ENCODE results near the gene TRIOBP.
"Not testable (repeated sequence)": the region's sequence is repeated elsewhere in the genome, so short reads cannot be mapped to it uniquely, and the experiment has no call there.

The TRIOBP gene

GRCh38 chr22:37797874-37798500 is 101.1 kb downstream of the TRIOBP start:
- no peak overlapping the region for H3K4me3 ChIP-seq (ENCODE audit: low read depth, low read length)
- TF ChIP-seq, protein P1, sequence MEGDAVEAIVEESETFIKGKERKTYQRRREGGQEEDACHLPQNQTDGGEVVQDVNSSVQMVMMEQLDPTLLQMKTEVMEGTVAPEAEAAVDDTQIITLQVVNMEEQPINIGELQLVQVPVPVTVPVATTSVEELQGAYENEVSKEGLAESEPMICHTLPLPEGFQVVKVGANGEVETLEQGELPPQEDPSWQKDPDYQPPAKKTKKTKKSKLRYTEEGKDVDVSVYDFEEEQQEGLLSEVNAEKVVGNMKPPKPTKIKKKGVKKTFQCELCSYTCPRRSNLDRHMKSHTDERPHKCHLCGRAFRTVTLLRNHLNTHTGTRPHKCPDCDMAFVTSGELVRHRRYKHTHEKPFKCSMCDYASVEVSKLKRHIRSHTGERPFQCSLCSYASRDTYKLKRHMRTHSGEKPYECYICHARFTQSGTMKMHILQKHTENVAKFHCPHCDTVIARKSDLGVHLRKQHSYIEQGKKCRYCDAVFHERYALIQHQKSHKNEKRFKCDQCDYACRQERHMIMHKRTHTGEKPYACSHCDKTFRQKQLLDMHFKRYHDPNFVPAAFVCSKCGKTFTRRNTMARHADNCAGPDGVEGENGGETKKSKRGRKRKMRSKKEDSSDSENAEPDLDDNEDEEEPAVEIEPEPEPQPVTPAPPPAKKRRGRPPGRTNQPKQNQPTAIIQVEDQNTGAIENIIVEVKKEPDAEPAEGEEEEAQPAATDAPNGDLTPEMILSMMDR (IDR thresholded peaks at IDR 0.05; ENCODE audit: borderline replicate concordance, insufficient read depth, low read depth, low read length): no peak

- H3K4me3 ChIP-seq (ENCODE audit: low read depth, low read length): not testable (repeated sequence)
Observed at GRCh38 chr22:37799979-37800378, 103.1 kb downstream of the TRIOBP start.

DNA sequence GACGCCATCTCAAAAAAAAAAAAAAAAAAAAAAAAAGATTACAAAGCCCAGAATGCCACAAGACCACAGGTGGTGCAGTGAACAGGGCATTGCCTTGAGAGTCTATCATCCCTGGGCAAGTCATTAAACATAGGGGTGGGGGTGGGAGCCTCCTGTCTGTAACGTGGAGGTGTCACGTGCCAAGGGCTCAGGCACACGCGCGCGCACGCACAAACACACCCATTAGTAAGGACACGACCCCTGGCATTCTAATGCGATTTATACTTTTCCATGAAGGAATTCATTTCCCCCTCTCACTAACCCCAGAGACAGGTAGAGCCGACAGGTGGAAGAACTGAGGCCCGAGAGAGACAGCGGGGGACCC is 105.1 kb downstream of the TRIOBP start:
- TF ChIP-seq, protein P1 (IDR thresholded peaks at IDR 0.05; ENCODE audit: borderline replicate concordance, insufficient read depth, low read depth, low read length): no peak
- no peak overlapping the region for H3K4me3 ChIP-seq (ENCODE audit: low read depth, low read length)

- TF ChIP-seq, protein P1 (IDR thresholded peaks at IDR 0.05; ENCODE audit: borderline replicate concordance, insufficient read depth, low read depth, low read length): no peak
- H3K4me3 ChIP-seq (ENCODE audit: low read depth, low read length): peak overlapping the region; percentile 30
Observed at GRCh38 chr22:37802310-37803194, 105.7 kb downstream of the TRIOBP start.

DNA sequence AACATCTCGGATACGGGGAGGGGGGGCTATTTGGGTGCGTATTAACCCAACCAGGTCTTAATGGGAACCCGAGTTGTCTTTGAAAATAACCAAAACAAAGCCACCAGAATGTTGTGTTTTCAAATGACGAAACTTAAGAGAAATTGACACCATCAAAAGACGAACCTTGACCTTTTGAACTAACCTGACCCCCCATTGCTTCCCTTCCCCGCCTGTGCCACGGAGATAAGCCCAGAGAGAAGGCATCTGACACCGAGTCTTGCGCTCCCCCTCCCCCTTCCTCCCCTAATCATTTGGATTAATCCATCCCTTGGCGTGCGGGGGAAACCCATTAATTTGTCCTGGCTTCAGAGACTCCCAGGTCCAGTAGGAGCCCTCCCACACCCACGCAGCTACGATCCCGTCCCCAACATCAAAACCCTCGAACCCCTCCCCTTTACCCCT is 106.4 kb downstream of the TRIOBP start:
- TF ChIP-seq, protein P1 (IDR thresholded peaks at IDR 0.05; ENCODE audit: borderline replicate concordance, insufficient read depth, low read depth, low read length): no peak
- no peak overlapping the region for H3K4me3 ChIP-seq (ENCODE audit: low read depth, low read length)

GRCh38 chr22:37803639-37804351 is 106.9 kb downstream of the TRIOBP start:
- TF ChIP-seq, protein P1 (IDR thresholded peaks at IDR 0.05; ENCODE audit: borderline replicate concordance, insufficient read depth, low read depth, low read length): no peak
- H3K4me3 ChIP-seq (ENCODE audit: low read depth, low read length): no peak overlapping the region

DNA sequence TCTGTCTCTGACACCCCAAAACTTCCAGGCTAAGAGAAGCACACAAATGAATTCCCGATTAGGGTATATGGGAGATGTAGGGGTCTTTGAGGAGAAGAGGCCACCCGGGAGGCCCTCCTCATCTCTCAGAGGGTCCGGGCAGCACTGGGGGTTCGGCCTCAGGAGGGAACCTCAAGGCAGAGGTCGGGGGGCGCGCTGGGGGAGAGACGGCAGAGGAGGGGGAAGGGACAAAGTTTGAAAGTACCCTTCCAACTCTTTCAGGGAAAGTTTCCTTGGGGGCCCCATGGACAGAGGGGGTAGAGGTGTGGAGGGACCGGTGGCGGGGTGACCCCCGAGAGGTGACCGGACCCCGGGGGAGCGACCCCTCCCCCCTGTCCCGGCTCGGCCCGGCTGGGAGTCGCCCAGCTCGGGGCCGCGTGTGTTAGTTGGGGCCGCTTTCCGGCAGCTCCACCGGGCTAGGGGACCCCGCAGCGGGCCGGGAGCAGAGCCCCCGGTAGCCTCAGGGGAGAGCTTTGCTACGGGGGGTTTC is 107.6 kb downstream of the TRIOBP start:
- TF ChIP-seq, protein P1 (IDR thresholded peaks at IDR 0.05; ENCODE audit: borderline replicate concordance, insufficient read depth, low read depth, low read length): no peak
- peak overlapping the region; percentile 50 for H3K4me3 ChIP-seq (ENCODE audit: low read depth, low read length)

All from GM12875 (cell line).